Activated B cell treated with CpG ODN at 0.5 μM for 24 hours (primary cell): Measurements from ENCODE around the gene R3HDM4. TPM values are rescaled to one million over a fixed set of nuclear protein-coding genes. Genes with fewer than 3 reads are reported as not detected.
A peak's percentile ranks its signal among the peaks of the same experiment; 100 is the strongest.

ENCODE experiments used
- ATAC-seq: fragments of 200-7000 bp; cut with Tn5 transposase; one replicate; pipeline ENCODE4 v1.10.0; 2021; ENCODE audit warnings: low read depth, mild to moderate bottlenecking, moderate library complexity
- CTCF ChIA-PET: fragments of 350-600 bp; sonication (Branson Sonifier 250); formaldehyde crosslinking; loops from one replicate; lab custom pipeline; 2021; ENCODE audit warnings: antibody characterized with exemption; lab: Charles Lee
- POLR2A ChIA-PET: fragments of 350-600 bp; sonication (Branson Sonifier 250); formaldehyde crosslinking; loops from one replicate; lab custom pipeline; 2021; ENCODE audit warnings: antibody characterized with exemption; lab: Charles Lee
- DNase-seq: peaks from one replicate; pipeline ENCODE4 v3.0.0; 2022
- H3K27ac Mint-ChIP-seq: one replicate; pipeline ENCODE4 v1.8.0; 2020; ENCODE audit warnings: mixed read lengths
- H3K27me3 Mint-ChIP-seq: one replicate; pipeline ENCODE4 v1.8.0; 2021; ENCODE audit warnings: mixed read lengths
- H3K36me3 Mint-ChIP-seq: one replicate; pipeline ENCODE4 v1.8.0; 2021; ENCODE audit warnings: low read depth, mixed read lengths
- H3K4me1 Mint-ChIP-seq: one replicate; pipeline ENCODE4 v1.8.0; 2021; ENCODE audit warnings: mixed read lengths
- H3K4me3 Mint-ChIP-seq: one replicate; pipeline ENCODE4 v1.8.0; 2020; ENCODE audit warnings: mild to moderate bottlenecking, mixed read lengths
- H3K9me3 Mint-ChIP-seq: one replicate; pipeline ENCODE4 v1.8.0; 2020; ENCODE audit warnings: mixed read lengths
- CTCF ChIP-seq: fragments of 200-600 bp; IDR thresholded peaks from one replicate; pipeline ENCODE4 v1.8.0; 2022; ENCODE audit warnings: antibody characterized with exemption, mild to moderate bottlenecking
- intact Hi-C: fragments of 100-400 bp; cut with micrococcal nuclease; formaldehyde crosslinking; loops from one replicate; pipeline ENCODE4 v1.15.1; 2024
- total RNA-seq: library from RNA; stranded (reverse); gene quantifications from 2 replicates; pipeline ENCODE4 v1.2.3, GENCODE V29; 2022

Gene R3HDM4
- total RNA-seq, 1 donor from 2014 or later = 189 TPM

GRCh38 chr19:916645-917322 is 3.8 kb upstream of the R3HDM4 start:
- ChIA-PET CTCF (interaction anchor here (1.3 kb wide), 1 partner anchor 53 kb away, joined by 7 read pairs; no protein-coding TSS in a partner anchor), POLR2A (interaction anchor here (0.7 to 1.4 kb wide), 4 partner anchors 10 to 53 kb away, joined by 4 to 10 read pairs (median 5); partner anchors contain the start of genes MED16 and RNU6-9)
- no peak for DNase-seq
- no peaks in the 10 kb centered on the region for H3K27me3 Mint-ChIP-seq
- no peaks in the 10 kb centered on the region for H3K9me3 Mint-ChIP-seq
- no peak for TF ChIP-seq CTCF
- intact Hi-C loops = loop anchor here (1.0 kb wide), 3 partner anchors 7 to 53 kb away; partner anchors contain the start of genes MED16 and RNU6-9
- ATAC-seq = no peak
- H3K27ac Mint-ChIP-seq = no peak overlapping the region
- peak overlapping the region; percentile 4 for H3K4me3 Mint-ChIP-seq
- H3K36me3 Mint-ChIP-seq = no peaks in the 10 kb centered on the region
- peaks cover 28% of the 10 kb centered on the region for H3K4me1 Mint-ChIP-seq

GRCh38 chr19:912181-913079 is 589 bp downstream of the R3HDM4 start:
- H3K4me1 Mint-ChIP-seq = peaks cover 42% of the 10 kb centered on the region
- peak overlapping the region; percentile 86 for H3K27ac Mint-ChIP-seq
- DNase-seq = no peak
- TF ChIP-seq CTCF = no peak
- H3K9me3 Mint-ChIP-seq = no peaks in the 10 kb centered on the region
- no peak for ATAC-seq
- intact Hi-C loops = no loop called here
- peak overlapping the region; percentile 89 for H3K4me3 Mint-ChIP-seq
- H3K27me3 Mint-ChIP-seq = no peaks in the 10 kb centered on the region
- CTCF ChIA-PET = interaction anchor here (2.4 kb wide), 1 partner anchor 48 kb away, joined by 7 read pairs; no protein-coding TSS in a partner anchor
- peaks cover 13% of the 10 kb centered on the region for H3K36me3 Mint-ChIP-seq
- POLR2A ChIA-PET = interaction anchor here (1.0 to 2.8 kb wide), 3 partner anchors 19 to 71 kb away, joined by 3 to 16 read pairs (median 11); partner anchors contain the start of genes MED16, RNU6-9 and WDR18

- DNase-seq = no peak
- TF ChIP-seq CTCF = no peak
- intact Hi-C loops = no loop called here
These were observed 1.6 kb downstream of the R3HDM4 start for GRCh38 chr19:911197-912033.

GRCh38 chr19:907183-907853 is 5.7 kb downstream of the R3HDM4 start:
- intact Hi-C loops = loop anchor here (5.0 kb wide), 3 partner anchors 110 to 355 kb away; partner anchors contain the start of gene PTBP1
- TF ChIP-seq CTCF = no peak

More at GRCh38 chr19:911197-912033, 1.6 kb downstream of the R3HDM4 start:
- Mint-ChIP-seq H3K4me3 (peak overlapping the region; percentile 72), H3K4me1 (peaks cover 52% of the 10 kb centered on the region), H3K36me3 (peaks cover 16% of the 10 kb centered on the region), H3K27ac (peak overlapping the region; percentile 79), H3K9me3 (no peaks in the 10 kb centered on the region), H3K27me3 (no peaks in the 10 kb centered on the region)
- ATAC-seq = no peak
- ChIA-PET CTCF (interaction anchor here (1.3 kb wide), 1 partner anchor 333 kb away, joined by 3 read pairs; no protein-coding TSS in a partner anchor), POLR2A (interaction anchor here (5.9 to 9.8 kb wide), 2 partner anchors 16 to 48 kb away, joined by 52 to 213 read pairs; partner anchors contain the start of genes MED16 and RNU6-9)

More at GRCh38 chr19:907183-907853, 5.7 kb downstream of the R3HDM4 start:
- H3K27ac Mint-ChIP-seq = peak overlapping the region; percentile 99
- H3K4me3 Mint-ChIP-seq = peak overlapping the region; percentile 80
- peaks cover 23% of the 10 kb centered on the region for H3K36me3 Mint-ChIP-seq
- ATAC-seq = peak; percentile 49
- no peaks in the 10 kb centered on the region for H3K27me3 Mint-ChIP-seq
- ChIA-PET CTCF (interaction anchor here (0.6 to 2.5 kb wide), 6 partner anchors 9 to 51 kb away, joined by 3 to 16 read pairs (median 6); partner anchors contain the start of genes MED16 and RNU6-9), POLR2A (interaction anchor here (0.6 to 9.8 kb wide), 18 partner anchors 9 to 368 kb away, joined by 3 to 213 read pairs (median 5); partner anchors contain the start of genes CIRBP, FAM174C, MED16 and RNU6-2)
- peaks cover 73% of the 10 kb centered on the region for H3K4me1 Mint-ChIP-seq
- peak; percentile 70 for DNase-seq
- H3K9me3 Mint-ChIP-seq = no peaks in the 10 kb centered on the region
